GM12878 (cell line): ENCODE results near the gene CCL20. TPM values are rescaled to one million over a fixed set of nuclear protein-coding genes. Genes with fewer than 3 reads are reported as not detected.

Source experiments
- BACH1 ChIP-seq: fragments of 450-650 bp; IDR thresholded peaks from 2 replicates; pipeline ENCODE4 v1.6.1; 2017; ENCODE audit warnings: mild to moderate bottlenecking, borderline replicate concordance
- EGR1 ChIP-seq, 2 experiments: IDR thresholded peaks; 1 replicate in 1 of 2; 2 replicates in 1 of 2; pipeline ENCODE4 v1.6.1; 2011 to 2012; ENCODE audit warnings: low read depth in 2 of 2, low read length in 2 of 2, borderline replicate concordance in 1 of 2, mild to moderate bottlenecking in 1 of 2, moderate library complexity in 1 of 2
- IRF4 ChIP-seq: IDR thresholded peaks from 2 replicates; pipeline ENCODE4 v1.6.1; 2011; ENCODE audit warnings: low read depth, low read length
- NFIC ChIP-seq: IDR thresholded peaks from 2 replicates; pipeline ENCODE4 v1.6.1; 2012; ENCODE audit warnings: low read depth, mild to moderate bottlenecking, inconsistent platforms, low read length, moderate library complexity
- POLR2AphosphoS2 ChIP-seq: IDR thresholded peaks from 2 replicates; pipeline ENCODE4 v1.6.1; 2011; ENCODE audit warnings: low read depth, mild to moderate bottlenecking, low read length, improper control_type of control experiment, moderate library complexity
- SIX5 ChIP-seq: IDR thresholded peaks from 2 replicates; pipeline ENCODE4 v1.6.1; 2011; ENCODE audit warnings: mild to moderate bottlenecking, low read depth, low read length, moderate library complexity; ENCODE audit not compliant: severe bottlenecking
- polyA plus RNA-seq, 11 experiments: library from polyadenylated mRNA; depleted of rRNA in 4 of 11; unstranded in 6 of 11; stranded (reverse) in 5 of 11; fragments of >200 nt; fragmentation: Nextera tagmentation in 4 of 11; fragmentation: Illumina TruSeq in 1 of 11; extraction: Ambion mirVana in 4 of 11; extraction: Trizol in 1 of 11; gene quantifications; 1 replicate in 1 of 11; 2 replicates in 10 of 11; pipeline versions ENCODE4 v1.2.1 to v1.2.3, GENCODE V29; 2011 to 2016; ENCODE audit warnings: inconsistent platforms in 2 of 11, missing spikeins in 2 of 11, low read depth in 1 of 11
- small RNA-seq: library from RNA; depleted of rRNA; stranded (forward); fragments of <200 nt; gene quantifications from one replicate; pipeline ENCODE3, GENCODE V24; 2014
- total RNA-seq, 4 experiments: library from RNA; depleted of rRNA in 3 of 4; stranded (reverse); fragments of >200 nt in 3 of 4; fragmentation: Illumina TruSeq in 1 of 4; extraction: Trizol in 1 of 4; gene quantifications; 2 replicates each; pipeline versions ENCODE4 v1.2.1 to v1.2.3, GENCODE V29; 2013 to 2021
- TF ChIP-seq, protein P1 (sequence below): fragments of 450-650 bp; IDR thresholded peaks from 2 replicates; pipeline ENCODE4 v1.6.1; 2016; ENCODE audit warnings: mild to moderate bottlenecking
- TF ChIP-seq, protein P2 (sequence below): fragments of 450-650 bp; IDR thresholded peaks from 2 replicates; pipeline ENCODE4 v1.6.1; 2016; ENCODE audit warnings: mild to moderate bottlenecking, moderate library complexity, borderline replicate concordance

The CCL20 gene
- total and polyA plus RNA-seq, 10 of the 15 experiments (the other 5 are each of a cell fraction or from before 2014, with no cell fraction given), result 5.5 to 35.7 (median 15.6) TPM

DNA sequence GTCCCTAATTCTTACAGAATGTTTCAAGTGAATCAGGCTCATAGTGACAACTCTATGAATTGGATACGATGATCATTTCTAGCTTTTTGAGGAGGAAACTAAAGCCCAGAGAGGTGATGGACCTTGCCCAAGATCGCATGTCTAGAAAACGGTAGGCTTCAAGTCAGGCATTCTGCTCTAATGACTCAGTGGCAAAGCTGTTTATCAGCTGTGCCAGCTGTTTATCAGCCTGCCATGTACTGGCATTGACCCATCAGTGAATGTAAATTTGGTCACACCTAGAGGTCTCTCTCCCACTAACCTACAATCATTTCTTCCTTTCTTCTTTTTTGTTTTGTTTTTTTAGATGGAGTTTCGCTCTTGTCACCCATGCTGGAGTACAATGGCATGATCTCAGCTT is 51.6 kb downstream of the CCL20 start (continued):
- TF ChIP-seq, protein P1, sequence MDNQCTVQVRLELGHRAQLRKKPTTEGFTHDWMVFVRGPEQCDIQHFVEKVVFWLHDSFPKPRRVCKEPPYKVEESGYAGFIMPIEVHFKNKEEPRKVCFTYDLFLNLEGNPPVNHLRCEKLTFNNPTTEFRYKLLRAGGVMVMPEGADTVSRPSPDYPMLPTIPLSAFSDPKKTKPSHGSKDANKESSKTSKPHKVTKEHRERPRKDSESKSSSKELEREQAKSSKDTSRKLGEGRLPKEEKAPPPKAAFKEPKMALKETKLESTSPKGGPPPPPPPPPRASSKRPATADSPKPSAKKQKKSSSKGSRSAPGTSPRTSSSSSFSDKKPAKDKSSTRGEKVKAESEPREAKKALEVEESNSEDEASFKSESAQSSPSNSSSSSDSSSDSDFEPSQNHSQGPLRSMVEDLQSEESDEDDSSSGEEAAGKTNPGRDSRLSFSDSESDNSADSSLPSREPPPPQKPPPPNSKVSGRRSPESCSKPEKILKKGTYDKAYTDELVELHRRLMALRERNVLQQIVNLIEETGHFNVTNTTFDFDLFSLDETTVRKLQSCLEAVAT, result no peak
- TF ChIP-seq BACH1 (no peak), EGR1 (IDR thresholded peaks at IDR 0.05; ENCODE audit: borderline replicate concordance in 1 of 2, low read depth in 2 of 2, low read length in 2 of 2) (no peak), NFIC (no peak), IRF4 (no peak), POLR2AphosphoS2 (no peak), SIX5 (no peak)
- TF ChIP-seq, protein P2, sequence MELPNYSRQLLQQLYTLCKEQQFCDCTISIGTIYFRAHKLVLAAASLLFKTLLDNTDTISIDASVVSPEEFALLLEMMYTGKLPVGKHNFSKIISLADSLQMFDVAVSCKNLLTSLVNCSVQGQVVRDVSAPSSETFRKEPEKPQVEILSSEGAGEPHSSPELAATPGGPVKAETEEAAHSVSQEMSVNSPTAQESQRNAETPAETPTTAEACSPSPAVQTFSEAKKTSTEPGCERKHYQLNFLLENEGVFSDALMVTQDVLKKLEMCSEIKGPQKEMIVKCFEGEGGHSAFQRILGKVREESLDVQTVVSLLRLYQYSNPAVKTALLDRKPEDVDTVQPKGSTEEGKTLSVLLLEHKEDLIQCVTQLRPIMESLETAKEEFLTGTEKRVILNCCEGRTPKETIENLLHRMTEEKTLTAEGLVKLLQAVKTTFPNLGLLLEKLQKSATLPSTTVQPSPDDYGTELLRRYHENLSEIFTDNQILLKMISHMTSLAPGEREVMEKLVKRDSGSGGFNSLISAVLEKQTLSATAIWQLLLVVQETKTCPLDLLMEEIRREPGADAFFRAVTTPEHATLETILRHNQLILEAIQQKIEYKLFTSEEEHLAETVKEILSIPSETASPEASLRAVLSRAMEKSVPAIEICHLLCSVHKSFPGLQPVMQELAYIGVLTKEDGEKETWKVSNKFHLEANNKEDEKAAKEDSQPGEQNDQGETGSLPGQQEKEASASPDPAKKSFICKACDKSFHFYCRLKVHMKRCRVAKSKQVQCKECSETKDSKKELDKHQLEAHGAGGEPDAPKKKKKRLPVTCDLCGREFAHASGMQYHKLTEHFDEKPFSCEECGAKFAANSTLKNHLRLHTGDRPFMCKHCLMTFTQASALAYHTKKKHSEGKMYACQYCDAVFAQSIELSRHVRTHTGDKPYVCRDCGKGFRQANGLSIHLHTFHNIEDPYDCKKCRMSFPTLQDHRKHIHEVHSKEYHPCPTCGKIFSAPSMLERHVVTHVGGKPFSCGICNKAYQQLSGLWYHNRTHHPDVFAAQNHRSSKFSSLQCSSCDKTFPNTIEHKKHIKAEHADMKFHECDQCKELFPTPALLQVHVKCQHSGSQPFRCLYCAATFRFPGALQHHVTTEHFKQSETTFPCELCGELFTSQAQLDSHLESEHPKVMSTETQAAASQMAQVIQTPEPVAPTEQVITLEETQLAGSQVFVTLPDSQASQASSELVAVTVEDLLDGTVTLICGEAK, result no peak

Small RNAs within 50 kb of the gene (small RNA-seq; reads per million reads assigned to genes)
- not detected for gene SNRPGP8

Other genes starting within 250 kb of the CCL20 start
Only the 7 nearest of the 9 such genes appear.
- gene SCYGR4, start 196.3 kb upstream of the CCL20 start, total RNA-seq (2014; rRNA removed), result 0.11 TPM in 1 of 2 replicates, not detected in the other
- gene SCYGR4, start 196.3 kb upstream of the CCL20 start, total RNA-seq (2014; rRNA removed; fragmentation: Illumina TruSeq; extraction: Trizol), result not detected in 2 replicates
- gene SCYGR4, start 196.3 kb upstream of the CCL20 start, total RNA-seq (2021), result not detected in 2 replicates
- gene SCYGR4, start 196.3 kb upstream of the CCL20 start, polyA plus RNA-seq (2011; rRNA removed), result not detected in 2 replicates
- gene SCYGR4, start 196.3 kb upstream of the CCL20 start, polyA plus RNA-seq (2014; fragmentation: Illumina TruSeq; extraction: Trizol), result not detected in 2 replicates
- not detected for gene SCYGR4, start 196.3 kb upstream of the CCL20 start, polyA plus RNA-seq (2014; fragmentation: Nextera tagmentation; extraction: Ambion mirVana)
- not detected in 2 replicates for gene SCYGR4, start 196.3 kb upstream of the CCL20 start, polyA plus RNA-seq (2014; rRNA removed)
- gene SCYGR4, start 196.3 kb upstream of the CCL20 start, polyA plus RNA-seq (2016; fragmentation: Nextera tagmentation; extraction: Ambion mirVana), result not detected
- gene SCYGR5, start 147.0 kb upstream of the CCL20 start, total RNA-seq (2014; rRNA removed), result not detected in 2 replicates
- not detected in 2 replicates for gene SCYGR5, start 147.0 kb upstream of the CCL20 start, total RNA-seq (2014; rRNA removed; fragmentation: Illumina TruSeq; extraction: Trizol)
- not detected in 2 replicates for gene SCYGR5, start 147.0 kb upstream of the CCL20 start, total RNA-seq (2021)
- gene SCYGR5, start 147.0 kb upstream of the CCL20 start, polyA plus RNA-seq (2011; rRNA removed), result not detected in 2 replicates
- gene SCYGR5, start 147.0 kb upstream of the CCL20 start, polyA plus RNA-seq (2014; fragmentation: Illumina TruSeq; extraction: Trizol), result not detected in 2 replicates
- gene SCYGR5, start 147.0 kb upstream of the CCL20 start, polyA plus RNA-seq (2014; fragmentation: Nextera tagmentation; extraction: Ambion mirVana), result not detected
- gene SCYGR5, start 147.0 kb upstream of the CCL20 start, polyA plus RNA-seq (2014; rRNA removed), result not detected in 2 replicates
- not detected for gene SCYGR5, start 147.0 kb upstream of the CCL20 start, polyA plus RNA-seq (2016; fragmentation: Nextera tagmentation; extraction: Ambion mirVana)
- 0.16 TPM in 1 of 2 replicates, not detected in the other for gene SLC19A3, start 95.8 kb upstream of the CCL20 start, total RNA-seq (2014; rRNA removed)
- not detected in 2 replicates for gene SLC19A3, start 95.8 kb upstream of the CCL20 start, total RNA-seq (2014; rRNA removed; fragmentation: Illumina TruSeq; extraction: Trizol)
- gene SLC19A3, start 95.8 kb upstream of the CCL20 start, total RNA-seq (2021), result not detected in 2 replicates
- not detected in 2 replicates for gene SLC19A3, start 95.8 kb upstream of the CCL20 start, polyA plus RNA-seq (2011; rRNA removed)
- gene SLC19A3, start 95.8 kb upstream of the CCL20 start, polyA plus RNA-seq (2014; fragmentation: Illumina TruSeq; extraction: Trizol), result not detected in 2 replicates
- gene SLC19A3, start 95.8 kb upstream of the CCL20 start, polyA plus RNA-seq (2014; fragmentation: Nextera tagmentation; extraction: Ambion mirVana), result not detected
- gene SLC19A3, start 95.8 kb upstream of the CCL20 start, polyA plus RNA-seq (2014; rRNA removed), result not detected in 2 replicates
- gene SLC19A3, start 95.8 kb upstream of the CCL20 start, polyA plus RNA-seq (2016; fragmentation: Nextera tagmentation; extraction: Ambion mirVana), result not detected
- gene SCYGR6, start 89.1 kb upstream of the CCL20 start, total RNA-seq (2014; rRNA removed), result not detected in 2 replicates
- gene SCYGR6, start 89.1 kb upstream of the CCL20 start, total RNA-seq (2014; rRNA removed; fragmentation: Illumina TruSeq; extraction: Trizol), result not detected in 2 replicates
- gene SCYGR6, start 89.1 kb upstream of the CCL20 start, total RNA-seq (2021), result not detected in 2 replicates
- not detected in 2 replicates for gene SCYGR6, start 89.1 kb upstream of the CCL20 start, polyA plus RNA-seq (2011; rRNA removed)
- not detected in 2 replicates for gene SCYGR6, start 89.1 kb upstream of the CCL20 start, polyA plus RNA-seq (2014; fragmentation: Illumina TruSeq; extraction: Trizol)
- gene SCYGR6, start 89.1 kb upstream of the CCL20 start, polyA plus RNA-seq (2014; fragmentation: Nextera tagmentation; extraction: Ambion mirVana), result not detected
- gene SCYGR6, start 89.1 kb upstream of the CCL20 start, polyA plus RNA-seq (2014; rRNA removed), result not detected in 2 replicates
- gene SCYGR6, start 89.1 kb upstream of the CCL20 start, polyA plus RNA-seq (2016; fragmentation: Nextera tagmentation; extraction: Ambion mirVana), result not detected
- not detected in 2 replicates for gene SCYGR7, start 85.5 kb upstream of the CCL20 start, total RNA-seq (2014; rRNA removed)
- gene SCYGR7, start 85.5 kb upstream of the CCL20 start, total RNA-seq (2014; rRNA removed; fragmentation: Illumina TruSeq; extraction: Trizol), result not detected in 2 replicates
- gene SCYGR7, start 85.5 kb upstream of the CCL20 start, total RNA-seq (2021), result not detected in 2 replicates
- not detected in 2 replicates for gene SCYGR7, start 85.5 kb upstream of the CCL20 start, polyA plus RNA-seq (2011; rRNA removed)
- not detected in 2 replicates for gene SCYGR7, start 85.5 kb upstream of the CCL20 start, polyA plus RNA-seq (2014; fragmentation: Illumina TruSeq; extraction: Trizol)
- gene SCYGR7, start 85.5 kb upstream of the CCL20 start, polyA plus RNA-seq (2014; fragmentation: Nextera tagmentation; extraction: Ambion mirVana), result not detected
- not detected in 2 replicates for gene SCYGR7, start 85.5 kb upstream of the CCL20 start, polyA plus RNA-seq (2014; rRNA removed)
- not detected for gene SCYGR7, start 85.5 kb upstream of the CCL20 start, polyA plus RNA-seq (2016; fragmentation: Nextera tagmentation; extraction: Ambion mirVana)
- gene SCYGR8, start 67.9 kb upstream of the CCL20 start, total RNA-seq (2014; rRNA removed), result not detected in 2 replicates
- not detected in 2 replicates for gene SCYGR8, start 67.9 kb upstream of the CCL20 start, total RNA-seq (2014; rRNA removed; fragmentation: Illumina TruSeq; extraction: Trizol)
- gene SCYGR8, start 67.9 kb upstream of the CCL20 start, total RNA-seq (2021), result not detected in 2 replicates
- not detected in 2 replicates for gene SCYGR8, start 67.9 kb upstream of the CCL20 start, polyA plus RNA-seq (2011; rRNA removed)
- gene SCYGR8, start 67.9 kb upstream of the CCL20 start, polyA plus RNA-seq (2014; fragmentation: Illumina TruSeq; extraction: Trizol), result not detected in 2 replicates
- not detected for gene SCYGR8, start 67.9 kb upstream of the CCL20 start, polyA plus RNA-seq (2014; fragmentation: Nextera tagmentation; extraction: Ambion mirVana)
- gene SCYGR8, start 67.9 kb upstream of the CCL20 start, polyA plus RNA-seq (2014; rRNA removed), result not detected in 2 replicates
- not detected for gene SCYGR8, start 67.9 kb upstream of the CCL20 start, polyA plus RNA-seq (2016; fragmentation: Nextera tagmentation; extraction: Ambion mirVana)
- gene DAW1, start 57.8 kb downstream of the CCL20 start, total RNA-seq (2014; rRNA removed), result not detected in 2 replicates
- gene DAW1, start 57.8 kb downstream of the CCL20 start, total RNA-seq (2014; rRNA removed; fragmentation: Illumina TruSeq; extraction: Trizol), result not detected in 2 replicates
- gene DAW1, start 57.8 kb downstream of the CCL20 start, total RNA-seq (2021), result not detected in 2 replicates
- 0.12 TPM in 1 of 2 replicates, not detected in the other for gene DAW1, start 57.8 kb downstream of the CCL20 start, polyA plus RNA-seq (2011; rRNA removed)
- not detected in 2 replicates for gene DAW1, start 57.8 kb downstream of the CCL20 start, polyA plus RNA-seq (2014; fragmentation: Illumina TruSeq; extraction: Trizol)
- under 1 TPM in 1 of 2 experiments, not detected in 1; 0.04 TPM for gene DAW1, start 57.8 kb downstream of the CCL20 start, polyA plus RNA-seq (2014; fragmentation: Nextera tagmentation; extraction: Ambion mirVana)
- gene DAW1, start 57.8 kb downstream of the CCL20 start, polyA plus RNA-seq (2014; rRNA removed), result not detected in 2 replicates
- gene DAW1, start 57.8 kb downstream of the CCL20 start, polyA plus RNA-seq (2016; fragmentation: Nextera tagmentation; extraction: Ambion mirVana), result not detected